ENCODE data around the gene PRKD1.

PRKD1 gene

DNA sequence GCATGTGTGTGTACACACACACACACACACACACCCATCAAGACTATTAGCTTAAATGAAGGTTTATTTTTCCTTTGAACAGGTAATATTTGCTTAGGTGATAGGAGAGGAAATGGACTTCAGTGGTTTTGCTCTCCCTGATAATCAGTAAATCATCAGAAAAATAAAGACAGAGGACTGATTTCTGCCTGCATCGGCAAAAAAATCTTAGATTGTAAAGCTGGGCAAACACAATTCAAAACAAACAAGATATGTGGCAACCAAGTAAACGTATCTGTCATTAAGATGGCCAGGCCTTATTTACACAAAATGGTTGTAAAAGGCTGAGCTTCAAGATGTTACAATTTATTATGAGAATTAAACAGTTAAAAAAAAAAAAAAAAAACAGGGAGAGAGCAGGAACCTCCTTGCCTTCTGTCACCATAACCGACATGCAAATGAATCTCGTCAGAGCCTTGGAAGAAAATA lies 31.3 kb downstream of the PRKD1 start:
- in situ Hi-C loops (cut with MboI; ENCODE audit: low sequenced_read_pairs, unreplicated experiment) = no loop called here
- TF ChIP-seq CTCF (IDR thresholded peaks at IDR 0.05; ENCODE audit: borderline replicate concordance, control extremely low read depth, extremely low read depth, insufficient read depth, missing control alignments) = no peak
- DNase-seq (ENCODE audit: low spot score) = no peak

DNA sequence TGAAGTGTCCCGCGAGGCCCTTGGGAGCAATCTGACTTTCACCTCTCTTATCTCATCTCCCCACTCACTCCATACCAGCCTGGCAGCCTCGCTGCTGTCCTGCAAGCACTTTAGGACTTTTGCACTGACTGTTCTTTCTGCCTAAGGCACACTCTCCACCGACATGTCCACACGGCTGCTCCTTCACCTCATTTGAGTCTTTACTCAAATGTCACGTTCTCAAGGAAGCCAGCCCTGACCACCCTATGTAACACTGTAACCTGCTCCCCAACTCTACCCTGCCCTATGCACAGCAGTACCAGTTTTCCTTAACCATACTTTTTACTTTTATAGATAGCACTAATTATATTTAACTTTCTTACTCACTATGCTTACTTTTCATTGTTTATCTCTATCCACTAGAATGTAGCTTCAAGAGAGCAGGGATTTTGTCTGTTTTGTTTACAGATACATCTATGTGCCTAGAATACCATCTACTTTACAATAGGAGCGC lies 32.0 kb downstream of the PRKD1 start:
- in situ Hi-C loops (cut with MboI; ENCODE audit: low sequenced_read_pairs, unreplicated experiment) = no loop called here
- DNase-seq (ENCODE audit: low spot score) = no peak
- no peak for TF ChIP-seq CTCF (IDR thresholded peaks at IDR 0.05; ENCODE audit: borderline replicate concordance, control extremely low read depth, extremely low read depth, insufficient read depth, missing control alignments)

- DNase-seq (ENCODE audit: low spot score) = no peak
- in situ Hi-C loops (cut with MboI; ENCODE audit: low sequenced_read_pairs, unreplicated experiment) = no loop called here
- no peak for TF ChIP-seq CTCF (IDR thresholded peaks at IDR 0.05; ENCODE audit: borderline replicate concordance, control extremely low read depth, extremely low read depth, insufficient read depth, missing control alignments)
These were observed 33.7 kb downstream of the PRKD1 start for GRCh38 chr14:29893989-29894388.

- TF ChIP-seq CTCF (IDR thresholded peaks at IDR 0.05; ENCODE audit: borderline replicate concordance, control extremely low read depth, extremely low read depth, insufficient read depth, missing control alignments) = no peak
- in situ Hi-C loops (cut with MboI; ENCODE audit: low sequenced_read_pairs, unreplicated experiment) = no loop called here
- DNase-seq (ENCODE audit: low spot score) = no peak
These were observed 35.3 kb downstream of the PRKD1 start for GRCh38 chr14:29892327-29892726.

DNA sequence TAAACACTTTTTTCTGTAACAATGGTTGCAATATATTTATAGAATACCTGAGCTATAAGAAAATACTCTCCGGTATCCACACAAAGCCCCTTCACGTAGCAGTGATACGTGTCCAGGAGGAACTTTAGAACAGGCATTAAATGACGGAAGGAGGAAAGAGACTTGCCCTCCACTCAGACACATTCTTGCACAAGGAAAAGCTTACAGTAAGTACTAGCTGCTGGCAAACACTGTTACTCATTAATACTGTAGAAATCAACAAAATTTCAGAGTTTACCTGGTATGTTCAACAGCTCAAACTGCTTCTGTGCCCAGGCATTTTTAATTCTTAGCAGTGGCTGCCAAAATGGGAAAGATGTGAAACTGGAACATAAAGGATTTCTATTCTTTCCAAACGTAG lies 41.7 kb downstream of the PRKD1 start:
- no peak for DNase-seq (ENCODE audit: low spot score)
- no peak for TF ChIP-seq CTCF (IDR thresholded peaks at IDR 0.05; ENCODE audit: borderline replicate concordance, control extremely low read depth, extremely low read depth, insufficient read depth, missing control alignments)
- in situ Hi-C loops (cut with MboI; ENCODE audit: low sequenced_read_pairs, unreplicated experiment) = no loop called here

GRCh38 chr14:29868000-29868399 lies 59.6 kb downstream of the PRKD1 start:
- no peak for DNase-seq (ENCODE audit: low spot score)
- in situ Hi-C loops (cut with MboI; ENCODE audit: low sequenced_read_pairs, unreplicated experiment) = no loop called here
- no peak for TF ChIP-seq CTCF (IDR thresholded peaks at IDR 0.05; ENCODE audit: borderline replicate concordance, control extremely low read depth, extremely low read depth, insufficient read depth, missing control alignments)

GRCh38 chr14:29865299-29865698 lies 62.3 kb downstream of the PRKD1 start:
- no peak for TF ChIP-seq CTCF (IDR thresholded peaks at IDR 0.05; ENCODE audit: borderline replicate concordance, control extremely low read depth, extremely low read depth, insufficient read depth, missing control alignments)
- DNase-seq (ENCODE audit: low spot score) = no peak
- in situ Hi-C loops (cut with MboI; ENCODE audit: low sequenced_read_pairs, unreplicated experiment) = no loop called here

Measured in GM13976 (cell line).